H1 (cell line): Measurements from ENCODE around the gene JMJD7.
"Not testable (repeated sequence)": the region's sequence is repeated elsewhere in the genome, so short reads cannot be mapped to it uniquely, and the experiment has no call there.

ENCODE experiments used
- ATF2 ChIP-seq: IDR thresholded peaks from 2 replicates; pipeline ENCODE4 v1.6.1; 2012; ENCODE audit warnings: low read length, inconsistent platforms
- CTCF ChIP-seq, 3 experiments: IDR thresholded peaks; 1 replicate in 2 of 3; 2 replicates in 1 of 3; pipeline versions ENCODE4 v1.5.1 to v1.6.1; 2011; ENCODE audit warnings: low read length in 3 of 3, mild to moderate bottlenecking in 3 of 3, inconsistent platforms in 2 of 3, low read depth in 1 of 3, moderate library complexity in 1 of 3; ENCODE audit not compliant: insufficient read depth in 1 of 3; ENCODE audit errors: control extremely low read depth in 1 of 3
- HDAC2 ChIP-seq, 2 experiments: fragments of 300-600 bp in 1 of 2; sonication (generic) in 1 of 2; IDR thresholded peaks; 2 replicates each; pipeline ENCODE4 v1.6.1; 2011 to 2012; ENCODE audit warnings: low read depth in 2 of 2, low read length in 2 of 2, mild to moderate bottlenecking in 2 of 2, moderate library complexity in 2 of 2, borderline replicate concordance in 1 of 2, inconsistent platforms in 1 of 2
- POLR2A ChIP-seq, 2 experiments: IDR thresholded peaks; 1 replicate in 1 of 2; 2 replicates in 1 of 2; pipeline ENCODE4 v1.6.1; 2011; ENCODE audit warnings: low read depth in 2 of 2, low read length in 2 of 2, mild to moderate bottlenecking in 2 of 2; ENCODE audit errors: control extremely low read depth in 1 of 2
- POLR2AphosphoS5 ChIP-seq: IDR thresholded peaks from 2 replicates; pipeline ENCODE4 v1.6.1; 2011; ENCODE audit warnings: low read depth, low read length
- RFX5 ChIP-seq: IDR thresholded peaks from 2 replicates; pipeline ENCODE4 v1.6.1; 2011; ENCODE audit warnings: low read depth, low read length, improper control_type of control experiment, borderline replicate concordance
- SUZ12 ChIP-seq: fragments of 200-600 bp; sonication (generic); IDR thresholded peaks from 2 replicates; pipeline ENCODE4 v1.6.1; 2012; ENCODE audit warnings: mild to moderate bottlenecking, inconsistent platforms, low read length, moderate library complexity, mixed read lengths
- TAF1 ChIP-seq: IDR thresholded peaks from 2 replicates; pipeline ENCODE4 v1.6.1; 2011; ENCODE audit warnings: mild to moderate bottlenecking, low read depth, low read length
- ZNF274 ChIP-seq: IDR thresholded peaks from 2 replicates; pipeline ENCODE4 v1.7.0; 2012; ENCODE audit warnings: low read length, borderline replicate concordance; ENCODE audit errors: extremely low read depth

- not testable (repeated sequence) for TF ChIP-seq ATF2; TAF1; HDAC2 (IDR thresholded peaks at IDR 0.05; ENCODE audit: borderline replicate concordance in 1 of 2, low read depth in 2 of 2, low read length in 2 of 2); CTCF (IDR thresholded peaks at IDR 0.05; ENCODE audit: control extremely low read depth in 1 of 3, insufficient read depth in 1 of 3, low read depth in 1 of 3, low read length in 3 of 3); SUZ12; ZNF274; RFX5; POLR2A (IDR thresholded peaks at IDR 0.05; ENCODE audit: control extremely low read depth in 1 of 2, low read depth in 2 of 2, low read length in 2 of 2); POLR2AphosphoS5
These were observed 3.4 kb downstream of the JMJD7 start for GRCh38 chr15:41831291-41831690.
